Fibroblast of the aortic adventitia (primary cell): Measurements from ENCODE around the gene S100A9. TPM values are rescaled to one million over a fixed set of nuclear protein-coding genes. Genes with fewer than 3 reads are reported as not detected.

Experiments used
- small RNA-seq: library from RNA; depleted of rRNA; stranded (forward); fragments of <200 nt; gene quantifications from one replicate; pipeline ENCODE3, GENCODE V24; 2012
- total RNA-seq: library from RNA; depleted of rRNA; stranded (reverse); fragments of >200 nt; gene quantifications from 2 replicates; pipeline ENCODE4 v1.2.3, GENCODE V29; 2012; ENCODE audit warnings: low replicate concordance

S100A9 gene
- total RNA-seq, 1 donor: not detected

Small RNA genes lying within 50 kb of the gene (small RNA-seq; reads per million reads assigned to genes)
- gene RNU6-160P (not detected), gene S100A15A (not detected)

Other genes with a start within 250 kb of the S100A9 start
- not detected in 2 replicates for gene SPRR2F, start 244.3 kb upstream of the S100A9 start, total RNA-seq
- gene SPRR2G, start 207.0 kb upstream of the S100A9 start, total RNA-seq: not detected in 2 replicates
- gene LELP1, start 154.4 kb upstream of the S100A9 start, total RNA-seq: not detected in 2 replicates
- gene PRR9, start 140.3 kb upstream of the S100A9 start, total RNA-seq: not detected in 2 replicates
- not detected in 2 replicates for gene LORICRIN, start 98.2 kb upstream of the S100A9 start, total RNA-seq
- not detected in 2 replicates for gene PGLYRP3, start 44.9 kb upstream of the S100A9 start, total RNA-seq
- not detected in 2 replicates for gene PGLYRP4, start 9.0 kb upstream of the S100A9 start, total RNA-seq
- gene S100A12, start 17.8 kb downstream of the S100A9 start, total RNA-seq: not detected in 2 replicates
- gene S100A8, start 33.2 kb downstream of the S100A9 start, total RNA-seq: not detected in 2 replicates
- not detected in 2 replicates for gene S100A7A, start 58.7 kb downstream of the S100A9 start, total RNA-seq
- gene S100A7, start 102.8 kb downstream of the S100A9 start, total RNA-seq: not detected in 2 replicates
- 681 and 1,303 TPM in 2 replicates for gene S100A6, start 178.1 kb downstream of the S100A9 start, total RNA-seq
- gene S100A5, start 183.1 kb downstream of the S100A9 start, total RNA-seq: 0.99 TPM in 1 of 2 replicates, not detected in the other
- 203 and 585 TPM in 2 replicates for gene S100A4, start 188.0 kb downstream of the S100A9 start, total RNA-seq
- 4.3 TPM in 1 of 2 replicates, not detected in the other for gene S100A3, start 191.4 kb downstream of the S100A9 start, total RNA-seq
- 3.3 TPM in 1 of 2 replicates, not detected in the other for gene S100A2, start 208.0 kb downstream of the S100A9 start, total RNA-seq